ENCODE results near the gene AAGAB. TPM values are rescaled to one million over a fixed set of nuclear protein-coding genes. Genes with fewer than 3 reads are reported as not detected.

AAGAB gene
- total and polyA plus RNA-seq, 8 donors: 11.2 to 89.5 (median 32.0) TPM

GRCh38 chr15:67225336-67225735, 29.1 kb downstream of the AAGAB start:
- 95 to 100% (median 98%) methylated on average over 2 of the region's 2 CpGs for WGBS, 5 donors
- TF ChIP-seq, protein P1, sequence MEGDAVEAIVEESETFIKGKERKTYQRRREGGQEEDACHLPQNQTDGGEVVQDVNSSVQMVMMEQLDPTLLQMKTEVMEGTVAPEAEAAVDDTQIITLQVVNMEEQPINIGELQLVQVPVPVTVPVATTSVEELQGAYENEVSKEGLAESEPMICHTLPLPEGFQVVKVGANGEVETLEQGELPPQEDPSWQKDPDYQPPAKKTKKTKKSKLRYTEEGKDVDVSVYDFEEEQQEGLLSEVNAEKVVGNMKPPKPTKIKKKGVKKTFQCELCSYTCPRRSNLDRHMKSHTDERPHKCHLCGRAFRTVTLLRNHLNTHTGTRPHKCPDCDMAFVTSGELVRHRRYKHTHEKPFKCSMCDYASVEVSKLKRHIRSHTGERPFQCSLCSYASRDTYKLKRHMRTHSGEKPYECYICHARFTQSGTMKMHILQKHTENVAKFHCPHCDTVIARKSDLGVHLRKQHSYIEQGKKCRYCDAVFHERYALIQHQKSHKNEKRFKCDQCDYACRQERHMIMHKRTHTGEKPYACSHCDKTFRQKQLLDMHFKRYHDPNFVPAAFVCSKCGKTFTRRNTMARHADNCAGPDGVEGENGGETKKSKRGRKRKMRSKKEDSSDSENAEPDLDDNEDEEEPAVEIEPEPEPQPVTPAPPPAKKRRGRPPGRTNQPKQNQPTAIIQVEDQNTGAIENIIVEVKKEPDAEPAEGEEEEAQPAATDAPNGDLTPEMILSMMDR (IDR thresholded peaks at IDR 0.05): no peak
- no peak for TF ChIP-seq POLR2AphosphoS5 (IDR thresholded peaks at IDR 0.05)
- TF ChIP-seq POLR2A (IDR thresholded peaks at IDR 0.05): no peak
- TF ChIP-seq EP300 (IDR thresholded peaks at IDR 0.05): no peak
- H3K27ac ChIP-seq: no peak overlapping the region
- H3K36me3 ChIP-seq: peaks cover 0 to 32% (median 30%) of the 10 kb centered on the region in 4 donors
- H3K9me3 ChIP-seq: no peaks in the 10 kb centered on the region
- H3K4me1 ChIP-seq: no peaks in the 10 kb centered on the region
- H3K27me3 ChIP-seq: no peaks in the 10 kb centered on the region
- intact Hi-C loops (cut with DNase I; ENCODE audit: low total_unique reads): no loop called here
- no peak overlapping the region for H3K4me3 ChIP-seq
- DNase-seq: no peak

DNA sequence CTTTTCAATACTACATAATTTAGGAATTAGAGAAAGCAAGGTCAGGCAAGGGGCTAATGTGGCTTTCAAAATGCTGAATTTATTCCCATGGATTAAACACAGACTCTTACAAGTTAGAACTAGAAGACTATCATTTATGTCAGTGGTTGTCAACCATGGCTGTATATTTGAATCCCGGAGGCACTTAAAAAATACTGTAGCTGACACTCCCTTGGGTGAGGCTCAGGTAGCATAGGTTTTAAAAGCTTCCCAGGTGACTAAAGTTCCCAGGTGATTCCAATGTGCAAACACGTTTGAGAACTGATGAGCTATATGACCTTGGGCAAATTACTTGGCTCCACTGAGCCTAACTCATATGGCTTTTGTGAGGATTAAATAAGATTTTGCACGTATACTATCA, 29.6 kb downstream of the AAGAB start:
- H3K4me3 ChIP-seq: no peak overlapping the region
- intact Hi-C loops (cut with DNase I; ENCODE audit: low total_unique reads): no loop called here
- WGBS, 5 donors: 73 to 96% (median 83%) methylated on average over 3 of the region's 3 CpGs
- TF ChIP-seq POLR2AphosphoS5 (IDR thresholded peaks at IDR 0.05) (no peak), POLR2A (IDR thresholded peaks at IDR 0.05) (no peak), EP300 (IDR thresholded peaks at IDR 0.05) (no peak)
- TF ChIP-seq, protein P1 (IDR thresholded peaks at IDR 0.05): no peak
- H3K36me3 ChIP-seq: peaks cover 0 to 31% (median 28%) of the 10 kb centered on the region in 4 donors
- H3K27me3 ChIP-seq: no peaks in the 10 kb centered on the region
- DNase-seq: no peak
- no peaks in the 10 kb centered on the region for H3K9me3 ChIP-seq
- H3K4me1 ChIP-seq: no peaks in the 10 kb centered on the region
- no peak overlapping the region for H3K27ac ChIP-seq

DNA sequence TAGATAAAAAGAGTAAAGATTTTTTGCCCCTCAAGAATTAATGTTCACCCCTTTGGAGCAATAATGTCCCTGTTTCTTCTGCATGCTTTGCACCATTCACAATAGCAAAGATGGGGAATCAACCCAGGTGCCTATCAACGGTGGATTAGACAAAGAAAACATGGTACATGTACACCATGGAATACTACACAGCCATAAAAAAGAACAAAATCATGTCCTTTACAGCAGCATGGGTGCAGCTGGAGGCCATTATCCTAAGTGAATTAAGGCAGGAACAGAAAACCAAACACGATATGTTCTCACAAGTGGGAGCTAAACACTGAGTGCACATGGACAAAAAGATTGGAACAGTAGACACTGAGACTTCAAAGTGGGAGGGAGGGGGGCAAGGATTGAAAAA, 35.2 kb downstream of the AAGAB start:
- H3K4me1 ChIP-seq: no peaks in the 10 kb centered on the region
- H3K9me3 ChIP-seq: no peaks in the 10 kb centered on the region
- intact Hi-C loops (cut with DNase I; ENCODE audit: low total_unique reads): no loop called here
- TF ChIP-seq POLR2AphosphoS5 (IDR thresholded peaks at IDR 0.05) (no peak), EP300 (IDR thresholded peaks at IDR 0.05) (no peak), POLR2A (IDR thresholded peaks at IDR 0.05) (no peak)
- TF ChIP-seq, protein P1 (IDR thresholded peaks at IDR 0.05): no peak
- peaks cover 0 to 24% (median 11%) of the 10 kb centered on the region in 4 donors for H3K36me3 ChIP-seq
- no peak overlapping the region for H3K4me3 ChIP-seq
- no peaks in the 10 kb centered on the region for H3K27me3 ChIP-seq
- no peak overlapping the region for H3K27ac ChIP-seq
- 97 to 100% (median 98%) methylated on average over 2 of the region's 2 CpGs for WGBS, 5 donors
- DNase-seq: no peak

GRCh38 chr15:67218428-67218827, 36.0 kb downstream of the AAGAB start:
- H3K27me3 ChIP-seq: no peaks in the 10 kb centered on the region
- intact Hi-C loops (cut with DNase I; ENCODE audit: low total_unique reads): no loop called here
- no peaks in the 10 kb centered on the region for H3K4me1 ChIP-seq
- no peak overlapping the region for H3K4me3 ChIP-seq
- TF ChIP-seq, protein P1 (IDR thresholded peaks at IDR 0.05): no peak
- TF ChIP-seq POLR2AphosphoS5 (IDR thresholded peaks at IDR 0.05) (no peak), EP300 (IDR thresholded peaks at IDR 0.05) (no peak), POLR2A (IDR thresholded peaks at IDR 0.05) (no peak)
- DNase-seq: no peak
- no peaks in the 10 kb centered on the region for H3K9me3 ChIP-seq
- H3K27ac ChIP-seq: no peak overlapping the region
- peaks cover 0 to 24% (median 11%) of the 10 kb centered on the region in 4 donors for H3K36me3 ChIP-seq

All from stomach (tissue), 9 donors.